BLaER1 treated with 17β-estradiol and CSF1 and Interleukin-3, amounts not matched to agents 10 nM and 100 nM (cell line): ENCODE results near the gene GPC6.

Experiments
- H3K27ac ChIP-seq, 11 experiments: shearing (Covaris generic); formaldehyde crosslinking; 2 replicates each; pipeline ENCODE4 v1.8.1; 2022
- H3K27me3 ChIP-seq, 11 experiments: shearing (Covaris generic); formaldehyde crosslinking; 2 replicates each; pipeline ENCODE4 v1.8.1; 2022
- H3K36me3 ChIP-seq, 11 experiments: shearing (Covaris generic); formaldehyde crosslinking; 2 replicates each; pipeline ENCODE4 v1.8.1; 2022
- H3K4me1 ChIP-seq, 10 experiments: shearing (Covaris generic); formaldehyde crosslinking; 2 replicates each; pipeline ENCODE4 v1.8.1; 2022
- H3K4me2 ChIP-seq, 11 experiments: shearing (Covaris generic); formaldehyde crosslinking; 2 replicates each; pipeline ENCODE4 v1.8.1; 2022
- H3K4me3 ChIP-seq, 10 experiments: shearing (Covaris generic); formaldehyde crosslinking; 2 replicates each; pipeline ENCODE4 v1.8.1; 2022
- H3K9ac ChIP-seq, 11 experiments: shearing (Covaris generic); formaldehyde crosslinking; 2 replicates each; pipeline ENCODE4 v1.8.1; 2022
- H3K9me3 ChIP-seq, 11 experiments: shearing (Covaris generic); formaldehyde crosslinking; replicated peaks in 1 of 11; 2 replicates each; pipeline ENCODE4 v1.8.1; 2022
- H4K20me1 ChIP-seq, 11 experiments: shearing (Covaris generic); formaldehyde crosslinking; 2 replicates each; pipeline ENCODE4 v1.8.1; 2022
- Cebpa-rat ChIP-seq, 11 experiments: shearing (Covaris generic); IDR thresholded peaks; 2 replicates each; pipeline ENCODE4 v1.8.1; 2022

The GPC6 gene

DNA sequence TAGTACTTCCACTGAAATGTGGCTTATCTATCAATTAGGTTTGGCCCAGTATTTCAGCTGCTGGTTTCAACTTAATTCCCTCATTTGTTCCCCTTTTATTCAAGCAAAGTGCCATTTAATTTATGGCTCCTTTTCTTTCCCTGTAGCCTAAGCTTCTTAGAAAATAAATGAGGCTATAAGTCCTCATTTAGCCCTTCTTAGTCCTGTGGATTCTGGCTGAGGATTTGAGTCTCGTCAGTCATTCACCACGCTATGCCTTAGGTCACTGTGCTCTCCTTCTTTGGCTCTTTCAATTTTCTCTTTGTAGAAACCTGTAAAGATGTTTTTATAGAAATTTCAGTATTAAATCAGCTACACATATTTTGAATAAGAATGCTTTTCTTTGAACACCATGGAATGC lies 579.1 kb downstream of the GPC6 start:
- H4K20me1 ChIP-seq = no peaks in the 10 kb centered on the region
- no peak overlapping the region for H3K27ac ChIP-seq
- no peaks in the 10 kb centered on the region for H3K36me3 ChIP-seq
- no peaks in the 10 kb centered on the region for H3K9me3 ChIP-seq
- H3K4me1 ChIP-seq = no peaks in the 10 kb centered on the region
- no peaks in the 10 kb centered on the region for H3K27me3 ChIP-seq
- TF ChIP-seq Cebpa-rat (IDR thresholded peaks at IDR 0.05) = no peak
- H3K9ac ChIP-seq = no peak overlapping the region
- H3K4me2 ChIP-seq = no peak overlapping the region
- no peak overlapping the region for H3K4me3 ChIP-seq

DNA sequence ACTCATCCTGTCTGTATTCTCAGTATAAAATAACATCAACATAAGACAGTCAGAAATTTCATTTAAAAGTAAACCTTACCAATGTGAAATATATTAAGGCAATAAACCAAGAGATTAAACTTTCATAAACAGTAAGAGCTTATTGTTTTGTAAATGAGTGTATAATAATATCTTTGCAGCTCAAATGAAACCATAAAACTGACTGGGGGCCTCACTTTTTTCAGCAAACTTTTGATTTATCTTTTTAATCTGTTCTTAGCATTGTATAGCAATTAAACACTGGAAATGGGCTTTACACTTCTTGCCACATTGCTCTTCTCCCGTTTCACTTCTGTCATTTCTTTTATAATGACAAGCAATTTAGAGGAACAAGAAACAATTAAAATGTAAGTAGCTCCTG lies 580.3 kb downstream of the GPC6 start:
- Histone ChIP-seq H3K27me3 (no peaks in the 10 kb centered on the region), H3K36me3 (no peaks in the 10 kb centered on the region), H4K20me1 (no peaks in the 10 kb centered on the region), H3K4me2 (no peak overlapping the region), H3K4me3 (no peak overlapping the region), H3K9me3 (no peaks in the 10 kb centered on the region), H3K27ac (no peak overlapping the region), H3K4me1 (no peaks in the 10 kb centered on the region), H3K9ac (no peak overlapping the region)
- no peak for TF ChIP-seq Cebpa-rat (IDR thresholded peaks at IDR 0.05)

DNA sequence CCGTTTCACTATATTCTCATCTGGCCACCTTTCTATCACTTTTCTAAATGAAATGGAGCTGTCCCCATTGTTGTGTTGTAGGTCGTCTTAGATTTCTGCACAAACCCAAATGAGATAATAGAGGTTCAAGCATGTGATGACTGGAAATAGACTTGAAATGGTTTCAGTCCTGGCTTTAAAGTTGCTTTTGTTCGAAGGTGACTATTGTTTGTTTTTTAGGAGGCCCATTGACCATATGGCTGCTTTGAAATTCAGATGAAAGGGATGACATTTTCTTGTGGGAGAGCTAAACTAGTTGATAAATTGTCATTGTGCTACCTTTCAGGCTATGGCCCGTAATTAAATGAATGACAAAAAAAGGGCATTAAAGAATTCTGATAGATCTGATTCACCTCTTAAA lies 583.7 kb downstream of the GPC6 start:
- Histone ChIP-seq H3K9ac (no peak overlapping the region), H3K4me1 (no peaks in the 10 kb centered on the region), H3K4me3 (no peak overlapping the region), H4K20me1 (no peaks in the 10 kb centered on the region), H3K36me3 (no peaks in the 10 kb centered on the region), H3K4me2 (no peak overlapping the region), H3K9me3 (no peaks in the 10 kb centered on the region), H3K27ac (no peak overlapping the region), H3K27me3 (no peaks in the 10 kb centered on the region)
- TF ChIP-seq Cebpa-rat (IDR thresholded peaks at IDR 0.05) = no peak

DNA sequence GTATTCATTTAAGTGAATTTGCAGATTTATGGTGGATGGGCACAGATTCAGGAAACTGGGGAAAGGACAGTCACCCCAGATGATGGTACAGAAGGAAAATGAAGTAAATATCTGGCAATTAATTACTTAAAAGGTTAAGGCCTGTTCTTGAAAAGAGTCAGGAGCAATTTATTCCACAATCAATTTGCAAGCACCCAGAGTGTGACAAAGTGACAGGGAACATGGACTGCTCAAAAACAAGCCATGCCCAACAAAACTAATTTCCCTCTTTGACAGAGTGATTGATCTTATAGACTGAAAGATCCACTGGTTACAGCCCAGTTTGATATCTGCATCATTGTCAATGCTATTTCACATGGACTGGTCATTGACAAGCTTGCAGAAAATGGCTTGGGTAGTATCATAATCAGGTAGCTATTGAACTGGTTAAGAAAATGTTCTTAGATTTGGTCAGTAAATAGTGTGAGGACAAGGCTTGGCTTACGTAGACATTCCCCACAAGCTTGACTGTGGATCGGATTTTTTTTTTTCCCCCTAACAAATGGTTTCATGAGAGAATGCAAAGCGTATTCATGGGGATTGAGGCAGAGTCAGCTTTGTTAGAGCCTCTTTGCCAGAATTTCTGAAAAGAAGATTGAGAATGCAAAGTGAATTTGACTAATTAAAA lies 584.6 kb downstream of the GPC6 start:
- Histone ChIP-seq H3K4me3 (no peak overlapping the region), H3K9me3 (no peaks in the 10 kb centered on the region), H3K27me3 (no peaks in the 10 kb centered on the region), H3K27ac (no peak overlapping the region), H3K4me1 (no peaks in the 10 kb centered on the region), H3K9ac (no peak overlapping the region), H3K4me2 (no peak overlapping the region), H3K36me3 (no peaks in the 10 kb centered on the region), H4K20me1 (no peaks in the 10 kb centered on the region)
- no peak for TF ChIP-seq Cebpa-rat (IDR thresholded peaks at IDR 0.05)

DNA sequence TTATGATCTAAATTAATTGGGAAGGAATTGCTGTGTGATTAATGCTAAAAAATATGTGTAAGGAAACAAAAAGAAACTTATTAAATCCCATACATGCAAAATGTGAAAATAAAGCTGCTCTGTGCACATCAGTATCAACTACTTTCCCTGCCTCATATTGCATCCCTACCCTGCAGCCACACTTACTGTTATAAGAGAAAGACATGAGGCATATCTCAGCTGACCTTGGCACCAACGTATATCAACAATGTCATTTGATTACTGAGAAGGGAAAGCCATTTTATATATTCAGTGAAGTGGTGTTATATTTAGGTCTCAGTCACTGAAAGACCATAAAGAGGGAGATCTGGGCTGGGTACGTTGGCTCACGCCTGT lies 585.1 kb downstream of the GPC6 start:
- Histone ChIP-seq H4K20me1 (no peaks in the 10 kb centered on the region), H3K4me3 (no peak overlapping the region), H3K36me3 (no peaks in the 10 kb centered on the region), H3K27me3 (no peaks in the 10 kb centered on the region), H3K4me1 (no peaks in the 10 kb centered on the region), H3K9ac (no peak overlapping the region), H3K27ac (no peak overlapping the region), H3K9me3 (no peaks in the 10 kb centered on the region), H3K4me2 (no peak overlapping the region)
- TF ChIP-seq Cebpa-rat (IDR thresholded peaks at IDR 0.05) = no peak

DNA sequence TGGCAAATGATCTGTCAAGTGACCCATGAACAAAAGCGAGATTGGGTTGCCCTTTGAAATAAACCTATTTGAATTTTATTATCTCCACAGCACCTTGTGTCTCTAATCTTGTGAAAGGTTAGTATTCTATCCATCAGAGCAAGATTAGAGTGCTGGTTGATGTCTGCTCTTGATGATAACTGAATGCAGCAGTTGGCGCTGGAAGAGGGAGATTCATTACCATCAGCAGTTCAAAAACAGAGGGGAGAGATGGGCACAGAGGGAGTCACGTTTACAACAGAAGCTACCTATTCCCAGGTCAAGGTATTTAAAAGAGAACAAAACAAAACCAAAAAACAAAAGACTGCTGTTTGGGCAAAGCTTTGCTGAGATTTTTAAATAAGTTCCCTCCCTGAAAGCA lies 588.1 kb downstream of the GPC6 start:
- no peaks in the 10 kb centered on the region for H3K27me3 ChIP-seq
- H3K9me3 ChIP-seq = no peaks in the 10 kb centered on the region
- TF ChIP-seq Cebpa-rat (IDR thresholded peaks at IDR 0.05) = no peak
- no peak overlapping the region for H3K4me2 ChIP-seq
- H3K36me3 ChIP-seq = no peaks in the 10 kb centered on the region
- H3K4me3 ChIP-seq = no peak overlapping the region
- H3K9ac ChIP-seq = no peak overlapping the region
- no peaks in the 10 kb centered on the region for H4K20me1 ChIP-seq
- no peak overlapping the region for H3K27ac ChIP-seq
- no peaks in the 10 kb centered on the region for H3K4me1 ChIP-seq

DNA sequence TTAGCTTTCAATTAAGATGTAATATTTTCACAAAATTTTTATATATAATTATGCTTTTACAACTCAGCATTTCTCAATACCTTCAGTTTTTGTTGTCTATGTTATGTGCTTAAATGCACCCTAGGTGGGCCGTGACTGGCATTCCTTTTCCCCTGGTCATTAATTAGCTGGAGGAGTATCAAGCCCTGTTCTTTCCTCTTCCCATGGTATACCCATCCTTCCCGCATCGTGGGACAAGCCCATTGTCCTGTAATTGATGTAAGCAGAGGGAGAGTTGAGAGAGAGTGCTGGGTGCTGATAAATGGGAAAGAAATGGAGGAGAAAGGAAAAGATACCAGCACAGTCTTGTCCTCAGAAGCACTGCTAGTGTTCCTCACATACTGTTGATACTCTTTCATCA lies 591.7 kb downstream of the GPC6 start:
- H3K4me3 ChIP-seq = no peak overlapping the region
- H3K27ac ChIP-seq = no peak overlapping the region
- H3K9me3 ChIP-seq = no peaks in the 10 kb centered on the region
- no peak for TF ChIP-seq Cebpa-rat (IDR thresholded peaks at IDR 0.05)
- H3K4me2 ChIP-seq = no peak overlapping the region
- H3K9ac ChIP-seq = no peak overlapping the region
- H3K27me3 ChIP-seq = no peaks in the 10 kb centered on the region
- no peaks in the 10 kb centered on the region for H3K4me1 ChIP-seq
- no peaks in the 10 kb centered on the region for H3K36me3 ChIP-seq
- H4K20me1 ChIP-seq = no peaks in the 10 kb centered on the region

DNA sequence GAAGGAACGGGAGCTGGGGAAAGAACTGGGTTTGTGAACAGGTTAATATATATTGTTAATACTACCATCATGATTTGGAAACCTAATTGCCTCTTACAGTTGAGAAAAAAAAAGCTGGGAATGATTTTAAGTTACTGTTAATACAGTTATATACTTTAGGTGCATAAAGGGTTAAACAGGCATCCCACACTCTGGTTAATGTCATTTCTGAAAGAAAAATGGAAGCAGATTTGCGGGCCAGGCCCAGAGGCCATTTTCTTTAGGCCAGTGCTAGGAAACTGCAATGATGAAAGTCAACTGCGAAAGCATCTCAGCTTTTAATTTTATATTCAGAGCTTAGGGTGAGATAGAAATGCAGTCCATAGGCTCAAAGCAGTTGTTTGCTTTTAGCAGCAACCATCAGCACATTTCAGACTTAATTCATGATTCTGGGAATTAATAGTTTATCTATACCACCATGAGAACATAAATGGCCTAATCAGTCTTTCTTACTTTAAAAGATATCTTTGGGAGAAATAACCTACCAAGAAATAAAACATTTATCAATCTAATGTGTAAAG lies 592.8 kb downstream of the GPC6 start:
- no peaks in the 10 kb centered on the region for H3K27me3 ChIP-seq
- TF ChIP-seq Cebpa-rat (IDR thresholded peaks at IDR 0.05) = no peak
- no peaks in the 10 kb centered on the region for H4K20me1 ChIP-seq
- H3K36me3 ChIP-seq = no peaks in the 10 kb centered on the region
- no peaks in the 10 kb centered on the region for H3K4me1 ChIP-seq
- no peaks in the 10 kb centered on the region for H3K9me3 ChIP-seq
- no peak overlapping the region for H3K4me2 ChIP-seq
- H3K27ac ChIP-seq = no peak overlapping the region
- no peak overlapping the region for H3K9ac ChIP-seq
- H3K4me3 ChIP-seq = no peak overlapping the region

DNA sequence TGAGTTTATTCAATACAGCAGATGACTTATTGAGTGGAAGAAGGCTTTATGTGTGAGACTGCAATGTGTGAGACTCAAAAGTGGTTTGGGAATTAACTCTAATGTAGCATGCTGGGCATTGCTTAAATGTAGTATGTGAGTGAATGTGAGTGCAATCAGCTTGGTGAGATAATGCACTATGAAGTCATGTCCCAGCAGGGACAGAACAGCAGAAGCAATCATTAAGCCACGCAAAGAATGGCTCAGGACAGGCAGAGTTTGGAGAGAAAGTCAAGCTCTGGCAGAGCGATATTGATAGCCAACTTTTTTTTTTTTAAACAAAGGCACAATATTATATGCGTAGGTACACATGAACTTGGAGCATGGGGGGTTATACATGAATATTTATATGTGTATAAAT lies 597.7 kb downstream of the GPC6 start:
- no peaks in the 10 kb centered on the region for H4K20me1 ChIP-seq
- H3K9me3 ChIP-seq = no peaks in the 10 kb centered on the region
- H3K27me3 ChIP-seq = no peaks in the 10 kb centered on the region
- TF ChIP-seq Cebpa-rat (IDR thresholded peaks at IDR 0.05) = no peak
- H3K4me1 ChIP-seq = peaks cover 0 to 6% (median 0%) of the 10 kb centered on the region in 10 experiments; a peak in 3 of 20 replicates
- H3K4me2 ChIP-seq = no peak overlapping the region
- no peak overlapping the region for H3K4me3 ChIP-seq
- H3K36me3 ChIP-seq = no peaks in the 10 kb centered on the region
- H3K9ac ChIP-seq = no peak overlapping the region
- H3K27ac ChIP-seq = no peak overlapping the region

DNA sequence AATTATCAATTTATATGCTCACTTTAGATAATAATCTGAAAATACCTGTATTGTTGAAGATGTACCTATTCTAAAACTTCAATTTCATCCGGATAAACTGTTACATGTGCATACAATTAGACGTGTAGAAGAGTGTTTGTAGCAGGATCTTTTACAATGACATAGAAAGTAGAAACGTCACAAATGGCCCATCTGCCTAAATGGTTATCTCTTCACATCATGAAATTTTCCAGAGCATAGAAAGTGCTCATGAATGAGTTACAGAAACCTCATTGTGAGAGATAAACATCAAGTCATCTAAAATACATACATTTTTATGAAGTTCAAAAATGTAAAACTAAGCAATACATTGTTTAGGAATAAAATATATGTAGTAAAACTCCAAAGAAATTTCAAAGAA lies 607.4 kb downstream of the GPC6 start:
- H4K20me1 ChIP-seq = no peaks in the 10 kb centered on the region
- H3K36me3 ChIP-seq = no peaks in the 10 kb centered on the region
- no peaks in the 10 kb centered on the region for H3K27me3 ChIP-seq
- no peak for TF ChIP-seq Cebpa-rat (IDR thresholded peaks at IDR 0.05)
- no peak overlapping the region for H3K4me3 ChIP-seq
- H3K4me2 ChIP-seq = no peak overlapping the region
- no peaks in the 10 kb centered on the region for H3K4me1 ChIP-seq
- no peak overlapping the region for H3K9ac ChIP-seq
- no peaks in the 10 kb centered on the region for H3K9me3 ChIP-seq
- H3K27ac ChIP-seq = no peak overlapping the region
